ENCODE results near the gene ITGA1. TPM values are rescaled to one million over a fixed set of nuclear protein-coding genes. Genes with fewer than 3 reads are reported as not detected.

The ITGA1 gene
- total RNA-seq, 1 experiment from 2014 or later, result 21.1 TPM

GRCh38 chr5:52791366-52791765 lies 3.6 kb downstream of the ITGA1 start:
- DNase-seq (ENCODE audit: low read depth, low spot score), result no peak
- in situ Hi-C loops (cut with HindIII; ENCODE audit: low pct_unique_long_range_greater_than_20kb, low sequenced_read_pairs), result no loop called here

- no peak for DNase-seq (ENCODE audit: low read depth, low spot score)
- in situ Hi-C loops (cut with HindIII; ENCODE audit: low pct_unique_long_range_greater_than_20kb, low sequenced_read_pairs), result no loop called here
These were observed 6.8 kb downstream of the ITGA1 start for GRCh38 chr5:52794519-52794918.

GRCh38 chr5:52796031-52796430 lies 8.3 kb downstream of the ITGA1 start:
- DNase-seq (ENCODE audit: low read depth, low spot score), result no peak
- in situ Hi-C loops (cut with HindIII; ENCODE audit: low pct_unique_long_range_greater_than_20kb, low sequenced_read_pairs), result no loop called here

GRCh38 chr5:52796516-52797103 lies 8.9 kb downstream of the ITGA1 start:
- DNase-seq (ENCODE audit: low read depth, low spot score), result no peak
- in situ Hi-C loops (cut with HindIII; ENCODE audit: low pct_unique_long_range_greater_than_20kb, low sequenced_read_pairs), result no loop called here

- in situ Hi-C loops (cut with HindIII; ENCODE audit: low pct_unique_long_range_greater_than_20kb, low sequenced_read_pairs), result no loop called here
- no peak for DNase-seq (ENCODE audit: low read depth, low spot score)
These were observed 11.2 kb downstream of the ITGA1 start for GRCh38 chr5:52798938-52799337.

- in situ Hi-C loops (cut with HindIII; ENCODE audit: low pct_unique_long_range_greater_than_20kb, low sequenced_read_pairs), result no loop called here
- peak; percentile 47 for DNase-seq (ENCODE audit: low read depth, low spot score)
These were observed 11.8 kb downstream of the ITGA1 start for GRCh38 chr5:52799358-52799982.

GRCh38 chr5:52799983-52800393 lies 12.3 kb downstream of the ITGA1 start:
- in situ Hi-C loops (cut with HindIII; ENCODE audit: low pct_unique_long_range_greater_than_20kb, low sequenced_read_pairs), result no loop called here

GRCh38 chr5:52800394-52801213 lies 12.9 kb downstream of the ITGA1 start:
- DNase-seq (ENCODE audit: low read depth, low spot score), result peak; percentile 41
- in situ Hi-C loops (cut with HindIII; ENCODE audit: low pct_unique_long_range_greater_than_20kb, low sequenced_read_pairs), result no loop called here

More at GRCh38 chr5:52799983-52800393, 12.3 kb downstream of the ITGA1 start:
- DNase-seq (ENCODE audit: low read depth, low spot score), result peak; percentile 93

GRCh38 chr5:52801329-52801728 lies 13.6 kb downstream of the ITGA1 start:
- peak; percentile 16 for DNase-seq (ENCODE audit: low read depth, low spot score)
- in situ Hi-C loops (cut with HindIII; ENCODE audit: low pct_unique_long_range_greater_than_20kb, low sequenced_read_pairs), result no loop called here

GRCh38 chr5:52802272-52802973 lies 14.7 kb downstream of the ITGA1 start:
- no peak for DNase-seq (ENCODE audit: low read depth, low spot score)
- in situ Hi-C loops (cut with HindIII; ENCODE audit: low pct_unique_long_range_greater_than_20kb, low sequenced_read_pairs), result no loop called here

GRCh38 chr5:52802974-52803336 lies 15.2 kb downstream of the ITGA1 start:
- in situ Hi-C loops (cut with HindIII; ENCODE audit: low pct_unique_long_range_greater_than_20kb, low sequenced_read_pairs), result no loop called here
- DNase-seq (ENCODE audit: low read depth, low spot score), result no peak

- no peak for DNase-seq (ENCODE audit: low read depth, low spot score)
- in situ Hi-C loops (cut with HindIII; ENCODE audit: low pct_unique_long_range_greater_than_20kb, low sequenced_read_pairs), result no loop called here
These were observed 16.7 kb downstream of the ITGA1 start for GRCh38 chr5:52804387-52804791.

GRCh38 chr5:52804981-52805380 lies 17.3 kb downstream of the ITGA1 start:
- in situ Hi-C loops (cut with HindIII; ENCODE audit: low pct_unique_long_range_greater_than_20kb, low sequenced_read_pairs), result no loop called here

GRCh38 chr5:52805615-52806014 lies 17.9 kb downstream of the ITGA1 start:
- no peak for DNase-seq (ENCODE audit: low read depth, low spot score)
- in situ Hi-C loops (cut with HindIII; ENCODE audit: low pct_unique_long_range_greater_than_20kb, low sequenced_read_pairs), result no loop called here

More at GRCh38 chr5:52804981-52805380, 17.3 kb downstream of the ITGA1 start:
- no peak for DNase-seq (ENCODE audit: low read depth, low spot score)

GRCh38 chr5:52807037-52807436 lies 19.3 kb downstream of the ITGA1 start:
- in situ Hi-C loops (cut with HindIII; ENCODE audit: low pct_unique_long_range_greater_than_20kb, low sequenced_read_pairs), result no loop called here
- DNase-seq (ENCODE audit: low read depth, low spot score), result no peak

- in situ Hi-C loops (cut with HindIII; ENCODE audit: low pct_unique_long_range_greater_than_20kb, low sequenced_read_pairs), result no loop called here
- no peak for DNase-seq (ENCODE audit: low read depth, low spot score)
These were observed 20.0 kb downstream of the ITGA1 start for GRCh38 chr5:52807723-52808122.

GRCh38 chr5:52808316-52808901 lies 20.7 kb downstream of the ITGA1 start:
- no peak for DNase-seq (ENCODE audit: low read depth, low spot score)
- in situ Hi-C loops (cut with HindIII; ENCODE audit: low pct_unique_long_range_greater_than_20kb, low sequenced_read_pairs), result no loop called here

- in situ Hi-C loops (cut with HindIII; ENCODE audit: low pct_unique_long_range_greater_than_20kb, low sequenced_read_pairs), result no loop called here
- no peak for DNase-seq (ENCODE audit: low read depth, low spot score)
These were observed 22.2 kb downstream of the ITGA1 start for GRCh38 chr5:52809884-52810283.
